GM12875 (cell line): Measurements from ENCODE around the gene SFXN2.

Experiments
- H3K4me3 ChIP-seq: one replicate; pipeline ENCODE4 v1.5.1; 2011; ENCODE audit warnings: low read depth, low read length, control low read depth
- TF ChIP-seq, protein P1 (sequence below): IDR thresholded peaks from 2 replicates; pipeline ENCODE4 v1.5.1; 2011; ENCODE audit warnings: low read depth, mild to moderate bottlenecking, control low read depth, inconsistent platforms, low read length, moderate library complexity, borderline replicate concordance; ENCODE audit not compliant: insufficient read depth

The SFXN2 gene

DNA sequence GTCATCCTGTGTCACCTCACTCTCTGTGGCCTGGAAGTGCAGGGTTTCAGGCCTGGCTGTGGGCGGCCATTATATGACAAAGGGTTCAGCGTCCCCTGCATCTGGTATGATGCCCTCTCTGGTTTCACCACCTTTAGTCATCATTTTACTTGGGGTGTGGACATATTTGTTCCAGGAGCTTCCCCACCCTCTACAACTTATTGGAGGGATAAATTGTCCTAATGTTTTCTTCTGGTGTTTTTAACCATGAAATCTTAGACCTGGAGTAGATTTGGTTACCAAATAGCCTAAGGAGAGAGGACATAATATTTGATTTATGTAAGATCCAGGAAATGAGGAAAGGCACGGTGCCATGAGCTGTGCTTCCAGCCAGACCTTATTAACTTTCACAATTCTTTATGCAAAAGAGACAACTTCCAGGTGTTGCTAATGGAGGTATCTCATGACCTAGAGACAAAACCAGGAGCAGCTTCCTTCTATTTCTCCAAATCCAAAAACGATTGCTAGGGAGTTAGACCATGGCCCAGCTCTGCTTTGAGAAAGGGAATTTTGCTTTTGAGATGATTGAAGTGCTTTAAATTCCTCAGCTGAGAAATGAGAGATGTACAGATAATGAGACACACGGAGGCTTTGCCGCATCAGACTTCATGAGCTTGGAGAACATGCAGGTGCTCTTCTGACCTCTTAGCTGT lies 50.2 kb downstream of the SFXN2 start:
- TF ChIP-seq, protein P1, sequence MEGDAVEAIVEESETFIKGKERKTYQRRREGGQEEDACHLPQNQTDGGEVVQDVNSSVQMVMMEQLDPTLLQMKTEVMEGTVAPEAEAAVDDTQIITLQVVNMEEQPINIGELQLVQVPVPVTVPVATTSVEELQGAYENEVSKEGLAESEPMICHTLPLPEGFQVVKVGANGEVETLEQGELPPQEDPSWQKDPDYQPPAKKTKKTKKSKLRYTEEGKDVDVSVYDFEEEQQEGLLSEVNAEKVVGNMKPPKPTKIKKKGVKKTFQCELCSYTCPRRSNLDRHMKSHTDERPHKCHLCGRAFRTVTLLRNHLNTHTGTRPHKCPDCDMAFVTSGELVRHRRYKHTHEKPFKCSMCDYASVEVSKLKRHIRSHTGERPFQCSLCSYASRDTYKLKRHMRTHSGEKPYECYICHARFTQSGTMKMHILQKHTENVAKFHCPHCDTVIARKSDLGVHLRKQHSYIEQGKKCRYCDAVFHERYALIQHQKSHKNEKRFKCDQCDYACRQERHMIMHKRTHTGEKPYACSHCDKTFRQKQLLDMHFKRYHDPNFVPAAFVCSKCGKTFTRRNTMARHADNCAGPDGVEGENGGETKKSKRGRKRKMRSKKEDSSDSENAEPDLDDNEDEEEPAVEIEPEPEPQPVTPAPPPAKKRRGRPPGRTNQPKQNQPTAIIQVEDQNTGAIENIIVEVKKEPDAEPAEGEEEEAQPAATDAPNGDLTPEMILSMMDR: no peak
- H3K4me3 ChIP-seq: no peak overlapping the region

DNA sequence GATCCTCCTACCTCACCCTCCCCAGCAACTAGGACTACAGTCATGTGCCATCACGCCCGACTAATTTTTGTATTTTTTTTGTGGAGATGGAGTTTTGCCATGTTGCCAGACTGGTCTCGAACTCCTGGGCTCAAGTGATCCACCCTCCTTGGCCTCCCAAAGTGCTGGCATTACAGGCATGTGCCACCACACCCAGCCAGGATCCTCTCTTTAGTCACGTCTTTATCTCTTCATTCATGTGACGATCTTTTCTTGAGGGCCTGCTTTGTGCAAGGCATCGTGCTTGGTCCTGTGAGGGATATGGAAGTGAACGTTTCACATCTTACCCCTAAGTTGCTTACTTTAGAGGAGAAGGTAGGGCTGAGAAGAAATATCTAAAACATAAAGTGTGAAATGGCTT lies 50.9 kb downstream of the SFXN2 start:
- TF ChIP-seq, protein P1: no peak
- no peak overlapping the region for H3K4me3 ChIP-seq

DNA sequence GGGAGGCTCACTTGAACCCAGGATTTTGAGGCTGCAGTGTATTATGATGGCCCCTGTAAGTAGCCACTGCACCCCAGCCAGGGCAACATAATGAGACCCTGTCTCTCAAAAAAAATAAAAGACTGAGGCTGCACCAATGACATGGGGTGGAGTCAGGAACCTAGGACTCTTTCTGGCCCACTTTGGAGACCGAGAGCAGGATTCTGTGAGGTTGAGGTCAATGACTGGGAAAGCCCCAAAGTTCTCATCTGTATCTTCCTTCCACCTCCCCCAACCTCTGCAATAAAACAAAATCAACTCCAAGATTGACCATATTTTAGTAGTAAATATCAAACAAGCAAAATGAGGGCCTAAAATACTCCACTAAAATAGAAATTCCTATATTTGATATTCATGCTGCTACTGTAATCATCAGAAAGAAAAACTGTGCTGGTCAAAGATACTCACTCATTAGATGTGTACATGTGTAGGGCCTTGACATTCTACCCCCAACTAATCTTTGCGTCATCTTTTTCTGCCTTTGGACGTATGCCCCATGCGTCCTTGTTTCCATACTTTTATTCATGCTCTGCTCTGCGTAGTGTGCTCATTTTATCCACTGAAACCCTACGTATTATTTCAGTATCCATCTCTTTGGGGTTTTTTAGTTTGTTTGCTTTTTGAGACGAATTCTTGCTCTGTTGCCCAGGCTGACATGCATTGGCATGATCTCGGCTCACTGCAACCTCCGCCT lies 53.2 kb downstream of the SFXN2 start:
- TF ChIP-seq, protein P1: no peak
- peak overlapping the region; percentile 16 for H3K4me3 ChIP-seq

DNA sequence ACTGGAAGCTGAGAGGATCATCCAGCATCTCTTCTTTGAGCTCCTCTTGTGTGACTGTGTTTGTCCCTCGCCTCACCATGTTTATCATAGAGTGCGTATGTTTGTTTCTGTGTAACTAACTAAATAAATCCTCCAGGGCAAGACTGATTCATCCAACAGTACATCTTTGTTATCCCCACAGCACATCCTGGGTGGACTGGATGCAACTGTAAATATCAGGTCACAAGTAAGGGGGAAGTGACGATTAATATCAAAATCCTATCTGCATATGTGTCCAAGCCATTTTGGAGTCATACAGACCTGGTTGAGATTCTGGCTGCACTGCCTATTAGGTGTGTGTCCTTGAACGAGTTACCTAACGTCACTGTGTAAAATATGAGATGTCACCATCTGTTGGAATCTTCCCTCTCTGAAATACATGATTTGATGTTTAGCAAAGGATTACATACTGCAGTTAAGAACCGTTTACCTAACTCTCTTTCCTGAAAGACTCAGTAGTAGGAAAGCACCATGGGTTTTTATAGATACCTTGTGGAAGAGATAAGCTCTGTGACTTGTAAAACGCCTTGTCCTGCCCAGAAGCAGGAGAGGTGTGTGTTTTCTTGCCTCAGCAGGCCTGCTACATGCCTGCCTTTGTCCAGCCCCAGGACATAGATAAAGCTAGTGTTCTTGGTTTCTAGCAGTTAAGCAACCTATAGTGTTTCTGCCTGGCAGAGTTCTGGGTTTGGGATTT lies 55.1 kb downstream of the SFXN2 start:
- TF ChIP-seq, protein P1: no peak
- no peak overlapping the region for H3K4me3 ChIP-seq

DNA sequence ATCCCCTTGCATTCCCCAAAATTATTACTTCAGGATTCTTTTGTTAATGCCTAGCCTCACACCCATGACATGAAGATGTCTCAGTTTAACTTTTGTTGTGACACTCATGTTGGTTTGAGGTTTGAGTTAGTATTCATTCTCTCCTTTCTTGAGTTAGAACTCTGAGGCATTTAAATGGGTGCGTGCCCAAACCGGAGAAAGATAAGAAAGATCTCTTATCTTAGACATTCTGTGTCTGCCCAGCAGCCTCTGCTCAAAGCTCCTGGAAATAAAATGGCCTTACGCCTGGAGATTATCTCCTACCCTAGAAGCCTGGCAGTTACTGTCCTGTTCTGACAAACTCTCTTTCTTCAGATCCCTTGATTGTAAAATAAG lies 55.7 kb downstream of the SFXN2 start:
- TF ChIP-seq, protein P1: no peak
- H3K4me3 ChIP-seq: no peak overlapping the region

DNA sequence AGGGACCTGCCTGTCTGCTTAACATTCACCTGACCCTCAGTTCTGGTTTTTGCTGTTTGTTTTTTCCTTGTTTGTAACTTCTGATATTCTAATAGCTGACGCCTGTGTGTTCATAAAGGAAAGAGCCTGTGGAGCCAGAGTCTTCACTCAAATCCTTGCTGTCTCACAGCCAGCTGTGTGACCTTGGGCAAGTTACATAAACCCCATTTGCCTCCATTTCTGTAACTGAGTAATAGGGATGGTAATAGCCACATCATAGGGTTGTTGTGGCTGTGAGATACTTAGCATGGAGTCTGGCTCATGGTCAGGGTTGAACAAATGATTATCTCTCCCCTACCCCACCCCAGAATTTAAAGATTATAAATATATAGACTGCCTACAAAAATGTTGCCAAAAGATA lies 56.4 kb downstream of the SFXN2 start:
- TF ChIP-seq, protein P1: no peak
- no peak overlapping the region for H3K4me3 ChIP-seq
